Measurements from ENCODE around the gene NSUN6. TPM values are rescaled to one million over a fixed set of nuclear protein-coding genes. Genes with fewer than 3 reads are reported as not detected.

The NSUN6 gene
- total and polyA plus RNA-seq, 10 of the 15 experiments (the other 5 are each of a cell fraction or from before 2014, with no cell fraction given), result 10.2 to 25.0 (median 15.6) TPM

- Histone ChIP-seq H3K4me3 (no peak overlapping the region), H2AFZ (ENCODE audit: control insufficient read depth, low read depth, low read length) (no peak overlapping the region), H3K79me2 (ENCODE audit: control insufficient read depth, insufficient read depth, low read length) (no peaks in the 10 kb centered on the region), H3K27me3 (replicated peaks in 1 of 2; ENCODE audit: control insufficient read depth in 2 of 2, insufficient read depth in 2 of 2, low read length in 1 of 2) (no peaks in the 10 kb centered on the region), H3K9ac (ENCODE audit: control insufficient read depth, insufficient read depth, low read length) (no peak overlapping the region), H3K4me1 (ENCODE audit: control insufficient read depth, insufficient read depth, low read length) (no peaks in the 10 kb centered on the region), H3K36me3 (ENCODE audit: control insufficient read depth in 2 of 2, insufficient read depth in 2 of 2, low read length in 1 of 2) (no peaks in the 10 kb centered on the region), H3K4me2 (ENCODE audit: control insufficient read depth, insufficient read depth) (no peak overlapping the region), H4K20me1 (ENCODE audit: control insufficient read depth, insufficient read depth) (no peaks in the 10 kb centered on the region), H3K9me3 (replicated peaks; ENCODE audit: control insufficient read depth, insufficient read depth, low read length) (no peaks in the 10 kb centered on the region), H3K27ac (ENCODE audit: control insufficient read depth, insufficient read depth) (no peak overlapping the region)
- WGBS (ENCODE audit: insufficient coverage, insufficient replicate concordance, low lambda C conversion rate, missing lambda C conversion rate), result 49% methylated on average over 5 of the region's 5 CpGs
- no peak for DNase-seq (ENCODE audit: low read depth, low spot score)
- no peak for FAIRE-seq
- TF ChIP-seq SUPT20H (IDR thresholded peaks at IDR 0.05; ENCODE audit: borderline replicate concordance, control insufficient read depth, low read depth, low read length), result no peak
- no peak for TF ChIP-seq MTA2 (IDR thresholded peaks at IDR 0.05; ENCODE audit: low read depth)
- TF ChIP-seq KDM1A (IDR thresholded peaks at IDR 0.05; ENCODE audit: borderline replicate concordance), result no peak
- no peak for TF ChIP-seq ZNF274 (IDR thresholded peaks at IDR 0.05; ENCODE audit: insufficient read depth, insufficient read length)
- TF ChIP-seq GATAD2B (conservative IDR thresholded peaks at IDR 0.05; ENCODE audit: low read depth), result no peak
- TF ChIP-seq JUNB (IDR thresholded peaks at IDR 0.05), result no peak
- TF ChIP-seq SMAD1 (IDR thresholded peaks at IDR 0.05; ENCODE audit: low read depth, partially characterized antibody), result no peak
- no peak for TF ChIP-seq ATF3 (IDR thresholded peaks at IDR 0.05; ENCODE audit: borderline replicate concordance, extremely low read depth, low read depth, low read length)
- TF ChIP-seq RELA (IDR thresholded peaks at IDR 0.05; ENCODE audit: borderline replicate concordance, partially characterized antibody), result no peak
- no peak for TF ChIP-seq WRNIP1 (IDR thresholded peaks at IDR 0.05; ENCODE audit: borderline replicate concordance, low read depth, low read length)
- no peak for TF ChIP-seq SMC3 (IDR thresholded peaks at IDR 0.05; ENCODE audit: borderline replicate concordance, low read length)
- TF ChIP-seq JUND (IDR thresholded peaks at IDR 0.05; ENCODE audit: low read depth, low read length), result no peak
- TF ChIP-seq, protein P1, sequence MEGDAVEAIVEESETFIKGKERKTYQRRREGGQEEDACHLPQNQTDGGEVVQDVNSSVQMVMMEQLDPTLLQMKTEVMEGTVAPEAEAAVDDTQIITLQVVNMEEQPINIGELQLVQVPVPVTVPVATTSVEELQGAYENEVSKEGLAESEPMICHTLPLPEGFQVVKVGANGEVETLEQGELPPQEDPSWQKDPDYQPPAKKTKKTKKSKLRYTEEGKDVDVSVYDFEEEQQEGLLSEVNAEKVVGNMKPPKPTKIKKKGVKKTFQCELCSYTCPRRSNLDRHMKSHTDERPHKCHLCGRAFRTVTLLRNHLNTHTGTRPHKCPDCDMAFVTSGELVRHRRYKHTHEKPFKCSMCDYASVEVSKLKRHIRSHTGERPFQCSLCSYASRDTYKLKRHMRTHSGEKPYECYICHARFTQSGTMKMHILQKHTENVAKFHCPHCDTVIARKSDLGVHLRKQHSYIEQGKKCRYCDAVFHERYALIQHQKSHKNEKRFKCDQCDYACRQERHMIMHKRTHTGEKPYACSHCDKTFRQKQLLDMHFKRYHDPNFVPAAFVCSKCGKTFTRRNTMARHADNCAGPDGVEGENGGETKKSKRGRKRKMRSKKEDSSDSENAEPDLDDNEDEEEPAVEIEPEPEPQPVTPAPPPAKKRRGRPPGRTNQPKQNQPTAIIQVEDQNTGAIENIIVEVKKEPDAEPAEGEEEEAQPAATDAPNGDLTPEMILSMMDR (IDR thresholded peaks at IDR 0.05 in 2 of 3, conservative IDR thresholded peaks at IDR 0.05 in 1 of 3; ENCODE audit: control insufficient read depth in 2 of 3, extremely low read depth in 1 of 3, insufficient read depth in 1 of 3, low read depth in 3 of 3, low read length in 3 of 3), result no peak
- TF ChIP-seq DPF2 (IDR thresholded peaks at IDR 0.05), result no peak
- TF ChIP-seq, protein P2, sequence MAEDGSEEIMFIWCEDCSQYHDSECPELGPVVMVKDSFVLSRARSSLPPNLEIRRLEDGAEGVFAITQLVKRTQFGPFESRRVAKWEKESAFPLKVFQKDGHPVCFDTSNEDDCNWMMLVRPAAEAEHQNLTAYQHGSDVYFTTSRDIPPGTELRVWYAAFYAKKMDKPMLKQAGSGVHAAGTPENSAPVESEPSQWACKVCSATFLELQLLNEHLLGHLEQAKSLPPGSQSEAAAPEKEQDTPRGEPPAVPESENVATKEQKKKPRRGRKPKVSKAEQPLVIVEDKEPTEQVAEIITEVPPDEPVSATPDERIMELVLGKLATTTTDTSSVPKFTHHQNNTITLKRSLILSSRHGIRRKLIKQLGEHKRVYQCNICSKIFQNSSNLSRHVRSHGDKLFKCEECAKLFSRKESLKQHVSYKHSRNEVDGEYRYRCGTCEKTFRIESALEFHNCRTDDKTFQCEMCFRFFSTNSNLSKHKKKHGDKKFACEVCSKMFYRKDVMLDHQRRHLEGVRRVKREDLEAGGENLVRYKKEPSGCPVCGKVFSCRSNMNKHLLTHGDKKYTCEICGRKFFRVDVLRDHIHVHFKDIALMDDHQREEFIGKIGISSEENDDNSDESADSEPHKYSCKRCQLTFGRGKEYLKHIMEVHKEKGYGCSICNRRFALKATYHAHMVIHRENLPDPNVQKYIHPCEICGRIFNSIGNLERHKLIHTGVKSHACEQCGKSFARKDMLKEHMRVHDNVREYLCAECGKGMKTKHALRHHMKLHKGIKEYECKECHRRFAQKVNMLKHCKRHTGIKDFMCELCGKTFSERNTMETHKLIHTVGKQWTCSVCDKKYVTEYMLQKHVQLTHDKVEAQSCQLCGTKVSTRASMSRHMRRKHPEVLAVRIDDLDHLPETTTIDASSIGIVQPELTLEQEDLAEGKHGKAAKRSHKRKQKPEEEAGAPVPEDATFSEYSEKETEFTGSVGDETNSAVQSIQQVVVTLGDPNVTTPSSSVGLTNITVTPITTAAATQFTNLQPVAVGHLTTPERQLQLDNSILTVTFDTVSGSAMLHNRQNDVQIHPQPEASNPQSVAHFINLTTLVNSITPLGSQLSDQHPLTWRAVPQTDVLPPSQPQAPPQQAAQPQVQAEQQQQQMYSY (CRISPR knock-in tag; IDR thresholded peaks at IDR 0.05), result no peak
- intact Hi-C loops (cut with micrococcal nuclease; ENCODE audit: unreplicated experiment), result no loop called here
- ChIA-PET SMC1A (ENCODE audit: uncharacterized antibody, unreplicated experiment) (no interaction called here), CTCF (interaction anchor here (1.8 kb wide), 1 partner anchor 13 kb away, joined by 4 read pairs; no protein-coding TSS in a partner anchor), POLR2A (no interaction called here), RAD21 (ENCODE audit: unreplicated experiment) (no interaction called here)
- ATAC-seq, result no peak
- no TSS peak for BruUV-seq (replicated peaks)
- in situ Hi-C loops (cut with MboI), result no loop called here
Measured at GRCh38 chr10:18687706-18688105, 36.3 kb upstream of the NSUN6 start.

Data from GM12878 (cell line).